Mesenteric fat pad (tissue), 1 donor: ENCODE data around the gene IGFBP4. TPM values are rescaled to one million over a fixed set of nuclear protein-coding genes. Genes with fewer than 3 reads are reported as not detected.

Source experiments
- DNase-seq: peaks from one replicate; pipeline ENCODE4 v3.0.0-alpha.2; 2020; ENCODE audit warnings: low spot score
- total RNA-seq: library from RNA; stranded (reverse); fragmentation: NEBNext Ultra II Directional; extraction: Animal tissue kit (Norgen Biotek cat#: 25700); gene quantifications from one replicate; pipeline ENCODE4 v1.2.1, GENCODE V29; 2021
- donor health status: DM: yes; HTN: yes; CAD: no.

IGFBP4 gene
- total RNA-seq, 1 donor from 2014 or later, result 1,107 TPM

DNA sequence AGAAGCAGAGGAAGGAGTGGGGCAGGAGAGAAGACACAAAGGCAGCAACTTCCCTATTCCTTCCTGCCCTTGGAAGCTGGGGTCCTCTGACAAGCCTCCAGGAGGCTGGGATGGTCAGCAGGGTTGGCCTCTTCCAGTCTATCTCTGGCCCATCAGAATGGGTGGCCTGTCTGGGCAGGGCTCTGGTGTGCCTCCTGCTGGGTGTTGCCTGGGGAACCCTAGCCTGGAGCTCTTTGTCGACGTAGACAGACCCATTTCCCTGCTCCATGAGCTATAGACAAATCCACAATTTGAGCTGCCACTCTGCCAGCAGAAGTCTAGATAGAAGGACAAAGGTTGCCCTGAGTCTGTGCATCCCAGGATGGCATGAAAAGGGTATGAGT is 11.4 kb downstream of the IGFBP4 start:
- no peak for DNase-seq

DNA sequence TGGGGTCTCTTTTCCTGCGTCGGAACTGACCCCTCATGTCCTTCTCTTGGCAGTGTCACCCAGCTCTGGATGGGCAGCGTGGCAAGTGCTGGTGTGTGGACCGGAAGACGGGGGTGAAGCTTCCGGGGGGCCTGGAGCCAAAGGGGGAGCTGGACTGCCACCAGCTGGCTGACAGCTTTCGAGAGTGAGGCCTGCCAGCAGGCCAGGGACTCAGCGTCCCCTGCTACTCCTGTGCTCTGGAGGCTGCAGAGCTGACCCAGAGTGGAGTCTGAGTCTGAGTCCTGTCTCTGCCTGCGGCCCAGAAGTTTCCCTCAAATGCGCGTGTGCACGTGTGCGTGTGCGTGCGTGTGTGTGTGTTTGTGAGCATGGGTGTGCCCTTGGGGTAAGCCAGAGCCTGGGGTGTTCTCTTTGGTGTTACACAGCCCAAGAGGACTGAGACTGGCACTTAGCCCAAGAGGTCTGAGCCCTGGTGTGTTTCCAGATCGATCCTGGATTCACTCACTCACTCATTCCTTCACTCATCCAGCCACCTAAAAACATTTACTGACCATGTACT is 13.2 kb downstream of the IGFBP4 start:
- no peak for DNase-seq

DNA sequence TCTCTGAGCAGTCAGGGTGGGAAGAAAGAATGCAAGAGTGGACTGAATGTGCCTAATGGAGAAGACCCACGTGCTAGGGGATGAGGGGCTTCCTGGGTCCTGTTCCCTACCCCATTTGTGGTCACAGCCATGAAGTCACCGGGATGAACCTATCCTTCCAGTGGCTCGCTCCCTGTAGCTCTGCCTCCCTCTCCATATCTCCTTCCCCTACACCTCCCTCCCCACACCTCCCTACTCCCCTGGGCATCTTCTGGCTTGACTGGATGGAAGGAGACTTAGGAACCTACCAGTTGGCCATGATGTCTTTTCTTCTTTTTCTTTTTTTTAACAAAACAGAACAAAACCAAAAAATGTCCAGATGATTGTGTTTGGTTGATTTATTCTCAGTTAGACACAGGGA is 14.1 kb downstream of the IGFBP4 start:
- no peak for DNase-seq

DNA sequence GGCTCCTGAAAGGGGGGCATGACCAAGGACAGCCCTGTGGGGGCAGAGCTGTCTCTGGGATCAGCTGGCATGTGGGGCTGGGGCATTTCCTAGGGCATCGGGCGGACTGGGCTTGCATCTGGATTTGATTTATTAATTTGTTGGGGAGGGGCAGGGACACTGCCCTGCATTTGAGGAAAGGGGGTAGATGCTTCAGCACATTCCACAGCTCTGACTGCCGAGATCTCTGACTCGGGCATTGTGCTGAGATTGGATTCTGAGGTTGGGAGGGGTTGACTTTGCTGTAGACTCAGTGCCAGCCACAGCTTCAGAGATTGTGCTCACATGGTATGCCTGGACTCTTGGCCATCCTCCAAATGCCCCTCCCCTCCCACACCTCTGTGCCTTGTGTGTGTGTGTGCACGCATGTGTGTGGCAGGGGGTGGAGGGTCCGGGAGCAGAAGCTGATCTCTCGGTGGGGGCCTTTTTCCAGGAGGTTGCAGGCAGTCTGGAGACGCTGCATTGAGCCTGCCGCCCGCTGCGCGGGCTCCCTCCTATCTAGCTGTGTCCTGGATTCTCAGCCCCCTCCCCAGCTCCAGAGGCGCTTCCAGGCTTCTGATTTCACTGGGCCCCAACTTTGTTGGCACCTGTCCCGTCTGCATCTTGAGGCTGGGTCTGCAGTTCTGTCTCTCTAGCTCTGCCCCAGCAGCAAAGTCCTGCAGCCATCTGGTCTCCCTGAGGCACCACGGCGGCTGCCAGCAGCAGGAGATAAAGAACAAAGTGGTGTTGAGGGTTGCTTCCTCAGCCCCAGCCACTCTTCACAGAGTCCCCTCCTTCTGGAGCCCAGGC is 14.9 kb downstream of the IGFBP4 start:
- DNase-seq, result no peak

DNA sequence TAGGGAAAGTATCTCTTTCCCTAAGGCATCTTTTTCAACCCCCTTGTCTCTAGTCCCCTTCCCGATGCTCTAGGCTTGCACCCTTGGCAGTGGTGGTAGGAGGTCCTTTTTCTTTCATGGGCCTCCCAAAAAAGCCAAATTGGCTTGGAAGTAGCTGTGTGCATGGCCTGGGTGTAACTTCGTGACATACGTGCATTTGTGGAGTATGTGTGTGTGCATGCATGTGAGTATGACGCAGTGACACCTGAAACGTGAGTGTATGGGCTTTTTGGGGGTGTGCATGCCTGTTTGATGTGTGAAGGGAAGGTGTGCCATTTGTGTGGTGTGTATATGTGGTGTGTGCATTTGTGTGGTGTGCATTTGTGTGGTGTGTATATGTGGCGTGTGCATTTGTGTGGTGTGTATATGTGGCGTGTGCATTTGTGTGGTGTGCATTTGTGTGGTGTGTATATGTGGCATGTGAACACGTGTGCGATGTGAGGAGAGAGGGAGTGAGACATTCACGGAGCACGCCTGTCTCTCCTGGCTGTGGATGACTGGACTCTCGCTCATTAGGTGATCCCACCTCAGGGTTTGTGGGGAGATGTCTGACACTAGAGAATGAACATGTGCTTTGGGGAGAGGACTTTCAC is 15.7 kb downstream of the IGFBP4 start:
- DNase-seq, result no peak

GRCh38 chr17:40459636-40460603 is 16.7 kb downstream of the IGFBP4 start:
- no peak for DNase-seq

GRCh38 chr17:40460604-40460967 is 17.3 kb downstream of the IGFBP4 start:
- DNase-seq, result no peak

- no peak for DNase-seq
Observed at GRCh38 chr17:40460968-40461731, 17.9 kb downstream of the IGFBP4 start.

- DNase-seq, result no peak
Observed at GRCh38 chr17:40461732-40462342, 18.6 kb downstream of the IGFBP4 start.

GRCh38 chr17:40462343-40463121 is 19.3 kb downstream of the IGFBP4 start:
- no peak for DNase-seq

DNA sequence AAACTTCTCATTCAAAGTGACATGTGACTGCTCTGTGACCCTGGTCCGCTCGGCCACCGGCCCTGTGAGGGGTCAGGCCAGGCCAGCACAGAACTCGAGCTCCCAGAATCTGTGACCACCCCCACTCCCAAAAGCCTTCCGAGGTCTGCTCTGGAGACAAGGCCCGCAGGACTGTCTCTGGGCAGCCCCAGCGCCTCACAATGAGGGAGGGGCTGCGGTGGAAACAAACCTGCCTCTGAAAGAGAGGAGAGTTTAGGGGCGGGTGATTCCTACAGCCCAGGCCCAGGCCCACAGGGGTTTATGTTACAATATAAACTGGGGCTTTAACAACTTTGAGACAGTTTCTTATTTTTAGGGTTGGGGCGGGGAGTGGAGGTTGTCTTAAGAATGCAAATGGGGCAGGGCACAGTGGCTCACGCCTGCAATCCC is 19.9 kb downstream of the IGFBP4 start:
- no peak for DNase-seq

GRCh38 chr17:40464392-40464855 is 21.2 kb downstream of the IGFBP4 start:
- DNase-seq, result no peak

GRCh38 chr17:40466298-40466971 is 23.2 kb downstream of the IGFBP4 start:
- DNase-seq, result no peak

DNA sequence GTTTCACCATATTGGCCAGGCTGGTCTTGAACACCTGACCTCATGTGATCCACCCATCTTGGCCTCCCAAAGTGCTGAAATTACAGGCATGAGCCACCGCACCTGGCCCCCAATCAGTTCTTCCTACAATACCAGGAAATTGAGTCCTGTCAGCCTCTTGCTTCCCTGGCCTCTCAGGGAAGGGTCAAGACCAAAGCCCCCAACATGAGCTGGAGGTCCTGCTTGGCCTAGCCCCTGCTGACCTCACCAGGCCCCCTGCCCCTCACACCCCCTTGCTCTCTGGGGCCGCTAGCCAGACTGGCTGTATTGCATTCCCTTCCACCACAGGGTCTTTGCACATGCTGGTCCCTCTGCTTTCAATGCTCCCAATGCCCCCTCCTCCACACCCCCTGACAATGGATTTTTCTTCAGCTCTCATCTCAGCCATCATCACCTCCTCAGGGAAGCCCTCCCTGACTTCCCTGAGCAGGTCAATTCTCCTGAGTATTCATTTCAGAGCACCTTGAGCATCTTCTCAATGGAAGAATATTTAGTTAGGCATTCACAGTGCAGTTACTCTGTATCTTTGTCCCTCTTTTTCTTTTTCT is 24.1 kb downstream of the IGFBP4 start:
- DNase-seq, result no peak

- no peak for DNase-seq
Observed at GRCh38 chr17:40468560-40468959, 25.3 kb downstream of the IGFBP4 start.

DNA sequence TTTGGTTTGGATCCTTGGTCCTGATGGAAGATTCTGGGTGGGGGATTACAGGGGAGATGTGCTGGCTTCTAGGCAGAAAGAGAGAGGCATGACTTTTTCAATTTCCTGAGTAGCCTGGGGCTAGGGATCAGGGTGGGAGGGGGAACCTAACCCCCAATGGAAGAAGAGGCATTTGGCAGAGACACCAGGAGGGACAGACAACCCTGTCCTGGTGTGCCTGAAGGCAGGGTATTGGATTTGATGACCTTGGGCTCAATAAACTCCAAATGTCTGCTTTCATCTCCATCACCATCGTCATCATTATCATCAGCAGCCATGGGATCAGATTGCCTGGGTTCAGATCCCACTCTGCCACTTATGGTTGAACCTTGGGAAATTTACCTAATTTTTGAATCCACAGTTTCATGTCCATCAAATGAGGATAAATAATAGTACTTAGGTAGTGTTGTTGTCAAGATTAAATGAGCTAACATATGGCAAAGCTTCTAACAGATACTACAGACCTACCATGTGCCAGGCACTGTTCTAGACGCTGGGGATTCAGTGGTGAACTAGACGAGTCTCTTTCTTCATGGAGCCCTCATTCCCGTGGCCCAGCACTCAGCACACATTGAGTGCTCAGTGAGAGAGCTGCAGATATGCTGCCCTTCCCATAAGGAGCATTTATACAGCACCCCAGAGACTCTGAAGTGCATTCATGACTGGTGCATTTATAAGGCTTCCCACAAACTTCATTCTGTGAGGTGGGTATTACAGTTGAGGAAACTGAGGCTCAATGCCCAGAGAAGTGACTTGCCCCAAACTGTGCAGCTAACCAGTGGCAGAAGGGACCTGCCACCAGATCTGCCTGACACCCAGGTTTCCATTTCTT is 26.8 kb downstream of the IGFBP4 start:
- DNase-seq, result no peak
